ENCODE results near the gene SSR2.

GRCh38 chr1:155981266-155982088, 39.3 kb downstream of the SSR2 start:
- no peak for TF ChIP-seq CTCF (IDR thresholded peaks at IDR 0.05; ENCODE audit: insufficient read depth, low read length, poor library complexity, severe bottlenecking)
- no peak for TF ChIP-seq EZH2phosphoT487 (conservative IDR thresholded peaks at IDR 0.05; ENCODE audit: low read length)
